ENCODE data around the gene RPS6KB2. TPM values are rescaled to one million over a fixed set of nuclear protein-coding genes. Genes with fewer than 3 reads are reported as not detected.

The RPS6KB2 gene
- total RNA-seq, 2 donors from 2014 or later = 35.5 to 44.6 TPM

GRCh38 chr11:67416416-67417335 is 11.6 kb upstream of the RPS6KB2 start:
- Histone ChIP-seq H3K36me3 (no peaks in the 10 kb centered on the region), H3K4me1 (peaks cover 0 to 62% of the 10 kb centered on the region in 2 donors), H3K9me3 (no peaks in the 10 kb centered on the region), H3K4me3 (no peak overlapping the region), H3K27me3 (no peaks in the 10 kb centered on the region), H3K27ac (peak overlapping the region; percentile 87 to 90)
- peak; percentile 73 for DNase-seq (ENCODE audit: low spot score)
- no peak for TF ChIP-seq CTCF (IDR thresholded peaks at IDR 0.05)

- H3K27ac ChIP-seq = peak overlapping the region; percentile 87 to 90
- H3K4me1 ChIP-seq = peaks cover 0 to 62% of the 10 kb centered on the region in 2 donors
- no peaks in the 10 kb centered on the region for H3K9me3 ChIP-seq
- H3K27me3 ChIP-seq = no peaks in the 10 kb centered on the region
- H3K36me3 ChIP-seq = no peaks in the 10 kb centered on the region
- no peak for TF ChIP-seq CTCF (IDR thresholded peaks at IDR 0.05)
- H3K4me3 ChIP-seq = no peak overlapping the region
- no peak for DNase-seq (ENCODE audit: low spot score)
Observed at GRCh38 chr11:67417425-67417824, 10.9 kb upstream of the RPS6KB2 start.

- Histone ChIP-seq H3K4me1 (peaks cover 0 to 62% of the 10 kb centered on the region in 2 donors), H3K27ac (peak overlapping the region; percentile 87 to 90), H3K4me3 (no peak overlapping the region), H3K36me3 (no peaks in the 10 kb centered on the region), H3K9me3 (no peaks in the 10 kb centered on the region), H3K27me3 (no peaks in the 10 kb centered on the region)
- TF ChIP-seq CTCF (IDR thresholded peaks at IDR 0.05) = no peak
- no peak for DNase-seq (ENCODE audit: low spot score)
Observed at GRCh38 chr11:67418476-67419281, 9.6 kb upstream of the RPS6KB2 start.

GRCh38 chr11:67419325-67420049 is 8.8 kb upstream of the RPS6KB2 start:
- no peak for TF ChIP-seq CTCF (IDR thresholded peaks at IDR 0.05)
- Histone ChIP-seq H3K4me1 (peaks cover 0 to 62% of the 10 kb centered on the region in 2 donors), H3K4me3 (no peak overlapping the region)

GRCh38 chr11:67420147-67420645 is 8.1 kb upstream of the RPS6KB2 start:
- no peak for DNase-seq (ENCODE audit: low spot score)
- H3K4me1 ChIP-seq = peaks cover 0 to 57% of the 10 kb centered on the region in 2 donors
- H3K9me3 ChIP-seq = no peaks in the 10 kb centered on the region
- TF ChIP-seq CTCF (IDR thresholded peaks at IDR 0.05) = no peak
- H3K27ac ChIP-seq = peak overlapping the region; percentile 87 to 90
- peak overlapping the region; percentile 34 to 63 for H3K4me3 ChIP-seq
- no peaks in the 10 kb centered on the region for H3K36me3 ChIP-seq
- H3K27me3 ChIP-seq = no peaks in the 10 kb centered on the region

More at GRCh38 chr11:67419325-67420049, 8.8 kb upstream of the RPS6KB2 start:
- no peak for DNase-seq (ENCODE audit: low spot score)
- Histone ChIP-seq H3K27me3 (no peaks in the 10 kb centered on the region), H3K9me3 (no peaks in the 10 kb centered on the region), H3K27ac (peak overlapping the region; percentile 87 to 90), H3K36me3 (no peaks in the 10 kb centered on the region)
